Measurements from ENCODE around the gene SHC2. TPM values are rescaled to one million over a fixed set of nuclear protein-coding genes. Genes with fewer than 3 reads are reported as not detected.

SHC2 gene
- total and polyA plus RNA-seq, 2 of the 13 experiments (the other 11 are each of a cell fraction or from before 2014, with no cell fraction given), result 9.0 to 18.3 TPM

GRCh38 chr19:391726-392374 lies 69.0 kb downstream of the SHC2 start (continued):
- TF ChIP-seq PTBP1 (IDR thresholded peaks at IDR 0.05; ENCODE audit: low read depth, low read length, poor library complexity, severe bottlenecking) (no peak), ZNF333 (CRISPR knock-in tag; IDR thresholded peaks at IDR 0.05; ENCODE audit: borderline replicate concordance) (no peak), MTA1 (CRISPR knock-in tag; IDR thresholded peaks at IDR 0.05; ENCODE audit: borderline replicate concordance) (no peak), SOX5 (CRISPR knock-in tag; IDR thresholded peaks at IDR 0.05; ENCODE audit: borderline replicate concordance) (no peak), HNF4A (CRISPR knock-in tag; IDR thresholded peaks at IDR 0.05) (no peak), NFYB (CRISPR knock-in tag; IDR thresholded peaks at IDR 0.05) (no peak)

GRCh38 chr19:391207-391557 lies 69.7 kb downstream of the SHC2 start:
- Histone ChIP-seq H3K9me3 (ENCODE audit: low read length) (peaks cover 8% of the 10 kb centered on the region), H4K20me1 (ENCODE audit: insufficient read depth, low read length) (no peaks in the 10 kb centered on the region), H3K27ac (ENCODE audit: extremely low read length, insufficient read depth, low read length) (no peak overlapping the region), H3K79me2 (ENCODE audit: insufficient read depth, low read length) (no peaks in the 10 kb centered on the region), H3K27me3 (ENCODE audit: control insufficient read depth in 1 of 2, insufficient read depth in 2 of 2, low read length in 2 of 2) (peaks cover 20 to 50% of the 10 kb centered on the region in 2 experiments; a peak in 4 of 5 replicates), H3K4me2 (ENCODE audit: low read depth, low read length) (no peak overlapping the region), H3K36me3 (replicated peaks in 1 of 2; ENCODE audit: control insufficient read depth in 1 of 2, insufficient read depth in 2 of 2, low read length in 2 of 2) (no peaks in the 10 kb centered on the region), H3K9ac (ENCODE audit: insufficient read depth, low read depth, low read length) (no peak overlapping the region), H3K4me3 (replicated peaks in 1 of 3; ENCODE audit: insufficient read depth in 1 of 3, low read depth in 2 of 3, low read length in 3 of 3) (no peak overlapping the region), H3K4me1 (ENCODE audit: insufficient read depth, low read length) (no peaks in the 10 kb centered on the region), H2AFZ (ENCODE audit: low read length) (no peak overlapping the region)
- TF ChIP-seq IKZF4 (CRISPR knock-in tag; IDR thresholded peaks at IDR 0.05; ENCODE audit: borderline replicate concordance, low read depth, not compliant biosample characterization), result no peak
- WGBS (ENCODE audit: low lambda C conversion rate), result 11% methylated on average over 2 of the region's 2 CpGs
- CTCF ChIA-PET (ENCODE audit: low intra/inter-chr PET ratio, low total read pairs), result no interaction called here
- no TSS peak for BruUV-seq (replicated peaks)
- POLR2A ChIA-PET, result no interaction called here
- no peak for FAIRE-seq
- ATAC-seq, result no peak
- DNase-seq (ENCODE audit: low spot score), result no peak
- in situ Hi-C loops (cut with HindIII; ENCODE audit: extremely low pct_ligation_motif_present, low pct_unique_long_range_greater_than_20kb), result no loop called here
- intact Hi-C loops (cut with micrococcal nuclease; ENCODE audit: unreplicated experiment), result no loop called here
